K562 (cell line): ENCODE data around the gene RNF31. TPM values are rescaled to one million over a fixed set of nuclear protein-coding genes. Genes with fewer than 3 reads are reported as not detected.

Source experiments
- ARID2 ChIP-seq: fragments of 450-650 bp; IDR thresholded peaks from 2 replicates; pipeline ENCODE4 v1.6.1; 2017; ENCODE audit warnings: antibody characterized with exemption, mild to moderate bottlenecking
- CREB1 ChIP-seq, 2 experiments: sonication (generic) in 1 of 2; formaldehyde crosslinking in 1 of 2; IDR thresholded peaks; 2 replicates each; pipeline versions ENCODE4 v1.6.1 to v1.8.0; 2012 to 2022; ENCODE audit warnings: inconsistent platforms in 1 of 2, mild to moderate bottlenecking in 1 of 2, missing genetic modification reagents in 1 of 2, moderate library complexity in 1 of 2
- TAL1 ChIP-seq: fragments of 450-650 bp; IDR thresholded peaks from 2 replicates; pipeline ENCODE4 v1.6.1; 2016; ENCODE audit warnings: mild to moderate bottlenecking
- TCF7L2 ChIP-seq: fragments of 150-350 bp; IDR thresholded peaks from 2 replicates; pipeline ENCODE4 v1.6.1; 2016; ENCODE audit warnings: low read depth, mild to moderate bottlenecking, low read length, moderate library complexity
- TCFL5 ChIP-seq: fragments of 250-450 bp; sonication (Bioruptor Pico); conservative IDR thresholded peaks from 2 replicates; pipeline ENCODE4 v1.6.1; 2021; ENCODE audit warnings: mild to moderate bottlenecking, moderate library complexity, matching md5 sums
- THRAP3 ChIP-seq: fragments of 450-650 bp; IDR thresholded peaks from 2 replicates; pipeline ENCODE4 v1.6.1; 2016; ENCODE audit warnings: mild to moderate bottlenecking, inconsistent platforms, borderline replicate concordance
- ZNF12 ChIP-seq: sonication (generic); formaldehyde crosslinking; IDR thresholded peaks from 2 replicates; pipeline ENCODE4 v1.4.0; 2020; ENCODE audit warnings: mild to moderate bottlenecking, missing genetic modification reagents
- ZNF436 ChIP-seq: fragments of 250-450, 450-650 bp; sonication (Bioruptor Pico); formaldehyde crosslinking; IDR thresholded peaks from 2 replicates; pipeline ENCODE4 v1.7.0; 2020; ENCODE audit warnings: mild to moderate bottlenecking
- polyA plus RNA-seq, 8 experiments: library from polyadenylated mRNA; depleted of rRNA in 4 of 8; stranded (reverse) in 5 of 8; unstranded in 3 of 8; fragments of >200 nt; fragmentation: Nextera tagmentation in 2 of 8; fragmentation: Illumina TruSeq in 1 of 8; extraction: Ambion mirVana in 2 of 8; extraction: Trizol in 1 of 8; gene quantifications; 2 replicates each; pipeline versions ENCODE4 v1.2.1 to v1.2.3, GENCODE V29; 2011 to 2014; ENCODE audit warnings: inconsistent platforms in 1 of 8, missing spikeins in 1 of 8
- total RNA-seq, 7 experiments: library from RNA; depleted of rRNA in 6 of 7; stranded (reverse); fragments of >200 nt in 6 of 7; fragmentation: Illumina TruSeq in 2 of 7; extraction: Trizol in 2 of 7; gene quantifications; 2 replicates each; pipeline versions ENCODE4 v1.2.1 to v1.2.3, GENCODE V29; 2011 to 2021; ENCODE audit warnings: low replicate concordance in 1 of 7
- TF ChIP-seq, protein P1 (sequence below): fragments of 200-600 bp; sonication (generic); IDR thresholded peaks from one replicate; pipeline ENCODE4 v1.6.1; 2012; ENCODE audit warnings: mild to moderate bottlenecking, low read depth, low read length, inconsistent platforms
- TF ChIP-seq, protein P2 (sequence below): fragments of 250-450 bp; sonication (Bioruptor Pico); IDR thresholded peaks from 2 replicates; pipeline ENCODE4 v1.8.0; 2022; ENCODE audit warnings: inconsistent platforms

RNF31 gene
- total and polyA plus RNA-seq, 9 of the 15 experiments (the other 6 are each of a cell fraction or from before 2014, with no cell fraction given): 3.1 to 47.6 (median 19.1) TPM

DNA sequence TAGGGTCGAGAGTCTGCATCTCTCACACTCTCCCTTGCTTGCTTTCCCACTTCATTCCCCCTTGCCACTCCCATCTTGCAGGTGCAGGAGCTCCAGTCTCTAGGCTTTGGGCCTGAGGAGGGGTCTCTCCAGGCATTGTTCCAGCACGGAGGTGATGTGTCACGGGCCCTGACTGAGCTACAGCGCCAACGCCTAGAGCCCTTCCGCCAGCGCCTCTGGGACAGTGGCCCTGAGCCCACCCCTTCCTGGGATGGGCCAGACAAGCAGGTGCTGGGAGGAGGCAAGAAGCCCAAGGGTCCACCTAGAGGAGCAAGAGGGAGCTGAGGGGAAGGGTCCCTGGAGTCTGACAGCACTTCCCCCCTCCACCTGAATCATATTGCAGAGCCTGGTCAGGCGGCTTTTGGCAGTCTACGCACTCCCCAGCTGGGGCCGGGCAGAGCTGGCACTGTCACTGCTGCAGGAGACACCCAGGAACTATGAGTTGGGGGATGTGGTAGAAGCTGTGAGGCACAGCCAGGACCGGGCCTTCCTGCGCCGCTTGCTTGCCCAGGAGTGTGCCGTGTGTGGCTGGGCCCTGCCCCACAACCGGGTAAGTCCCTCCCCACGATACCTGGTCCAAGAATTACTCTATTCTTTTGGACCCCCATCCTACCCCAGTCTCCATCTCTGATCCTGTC lies 4.2 kb downstream of the RNF31 start (continued):
- TF ChIP-seq, protein P1, sequence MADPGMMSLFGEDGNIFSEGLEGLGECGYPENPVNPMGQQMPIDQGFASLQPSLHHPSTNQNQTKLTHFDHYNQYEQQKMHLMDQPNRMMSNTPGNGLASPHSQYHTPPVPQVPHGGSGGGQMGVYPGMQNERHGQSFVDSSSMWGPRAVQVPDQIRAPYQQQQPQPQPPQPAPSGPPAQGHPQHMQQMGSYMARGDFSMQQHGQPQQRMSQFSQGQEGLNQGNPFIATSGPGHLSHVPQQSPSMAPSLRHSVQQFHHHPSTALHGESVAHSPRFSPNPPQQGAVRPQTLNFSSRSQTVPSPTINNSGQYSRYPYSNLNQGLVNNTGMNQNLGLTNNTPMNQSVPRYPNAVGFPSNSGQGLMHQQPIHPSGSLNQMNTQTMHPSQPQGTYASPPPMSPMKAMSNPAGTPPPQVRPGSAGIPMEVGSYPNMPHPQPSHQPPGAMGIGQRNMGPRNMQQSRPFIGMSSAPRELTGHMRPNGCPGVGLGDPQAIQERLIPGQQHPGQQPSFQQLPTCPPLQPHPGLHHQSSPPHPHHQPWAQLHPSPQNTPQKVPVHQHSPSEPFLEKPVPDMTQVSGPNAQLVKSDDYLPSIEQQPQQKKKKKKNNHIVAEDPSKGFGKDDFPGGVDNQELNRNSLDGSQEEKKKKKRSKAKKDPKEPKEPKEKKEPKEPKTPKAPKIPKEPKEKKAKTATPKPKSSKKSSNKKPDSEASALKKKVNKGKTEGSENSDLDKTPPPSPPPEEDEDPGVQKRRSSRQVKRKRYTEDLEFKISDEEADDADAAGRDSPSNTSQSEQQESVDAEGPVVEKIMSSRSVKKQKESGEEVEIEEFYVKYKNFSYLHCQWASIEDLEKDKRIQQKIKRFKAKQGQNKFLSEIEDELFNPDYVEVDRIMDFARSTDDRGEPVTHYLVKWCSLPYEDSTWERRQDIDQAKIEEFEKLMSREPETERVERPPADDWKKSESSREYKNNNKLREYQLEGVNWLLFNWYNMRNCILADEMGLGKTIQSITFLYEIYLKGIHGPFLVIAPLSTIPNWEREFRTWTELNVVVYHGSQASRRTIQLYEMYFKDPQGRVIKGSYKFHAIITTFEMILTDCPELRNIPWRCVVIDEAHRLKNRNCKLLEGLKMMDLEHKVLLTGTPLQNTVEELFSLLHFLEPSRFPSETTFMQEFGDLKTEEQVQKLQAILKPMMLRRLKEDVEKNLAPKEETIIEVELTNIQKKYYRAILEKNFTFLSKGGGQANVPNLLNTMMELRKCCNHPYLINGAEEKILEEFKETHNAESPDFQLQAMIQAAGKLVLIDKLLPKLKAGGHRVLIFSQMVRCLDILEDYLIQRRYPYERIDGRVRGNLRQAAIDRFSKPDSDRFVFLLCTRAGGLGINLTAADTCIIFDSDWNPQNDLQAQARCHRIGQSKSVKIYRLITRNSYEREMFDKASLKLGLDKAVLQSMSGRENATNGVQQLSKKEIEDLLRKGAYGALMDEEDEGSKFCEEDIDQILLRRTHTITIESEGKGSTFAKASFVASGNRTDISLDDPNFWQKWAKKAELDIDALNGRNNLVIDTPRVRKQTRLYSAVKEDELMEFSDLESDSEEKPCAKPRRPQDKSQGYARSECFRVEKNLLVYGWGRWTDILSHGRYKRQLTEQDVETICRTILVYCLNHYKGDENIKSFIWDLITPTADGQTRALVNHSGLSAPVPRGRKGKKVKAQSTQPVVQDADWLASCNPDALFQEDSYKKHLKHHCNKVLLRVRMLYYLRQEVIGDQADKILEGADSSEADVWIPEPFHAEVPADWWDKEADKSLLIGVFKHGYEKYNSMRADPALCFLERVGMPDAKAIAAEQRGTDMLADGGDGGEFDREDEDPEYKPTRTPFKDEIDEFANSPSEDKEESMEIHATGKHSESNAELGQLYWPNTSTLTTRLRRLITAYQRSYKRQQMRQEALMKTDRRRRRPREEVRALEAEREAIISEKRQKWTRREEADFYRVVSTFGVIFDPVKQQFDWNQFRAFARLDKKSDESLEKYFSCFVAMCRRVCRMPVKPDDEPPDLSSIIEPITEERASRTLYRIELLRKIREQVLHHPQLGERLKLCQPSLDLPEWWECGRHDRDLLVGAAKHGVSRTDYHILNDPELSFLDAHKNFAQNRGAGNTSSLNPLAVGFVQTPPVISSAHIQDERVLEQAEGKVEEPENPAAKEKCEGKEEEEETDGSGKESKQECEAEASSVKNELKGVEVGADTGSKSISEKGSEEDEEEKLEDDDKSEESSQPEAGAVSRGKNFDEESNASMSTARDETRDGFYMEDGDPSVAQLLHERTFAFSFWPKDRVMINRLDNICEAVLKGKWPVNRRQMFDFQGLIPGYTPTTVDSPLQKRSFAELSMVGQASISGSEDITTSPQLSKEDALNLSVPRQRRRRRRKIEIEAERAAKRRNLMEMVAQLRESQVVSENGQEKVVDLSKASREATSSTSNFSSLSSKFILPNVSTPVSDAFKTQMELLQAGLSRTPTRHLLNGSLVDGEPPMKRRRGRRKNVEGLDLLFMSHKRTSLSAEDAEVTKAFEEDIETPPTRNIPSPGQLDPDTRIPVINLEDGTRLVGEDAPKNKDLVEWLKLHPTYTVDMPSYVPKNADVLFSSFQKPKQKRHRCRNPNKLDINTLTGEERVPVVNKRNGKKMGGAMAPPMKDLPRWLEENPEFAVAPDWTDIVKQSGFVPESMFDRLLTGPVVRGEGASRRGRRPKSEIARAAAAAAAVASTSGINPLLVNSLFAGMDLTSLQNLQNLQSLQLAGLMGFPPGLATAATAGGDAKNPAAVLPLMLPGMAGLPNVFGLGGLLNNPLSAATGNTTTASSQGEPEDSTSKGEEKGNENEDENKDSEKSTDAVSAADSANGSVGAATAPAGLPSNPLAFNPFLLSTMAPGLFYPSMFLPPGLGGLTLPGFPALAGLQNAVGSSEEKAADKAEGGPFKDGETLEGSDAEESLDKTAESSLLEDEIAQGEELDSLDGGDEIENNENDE: no peak
- TF ChIP-seq TAL1: no peak
- TF ChIP-seq TCF7L2: no peak
- TF ChIP-seq THRAP3: no peak
- no peak for TF ChIP-seq TCFL5 (CRISPR knock-in tag)
- no peak for TF ChIP-seq ZNF12
- no peak for TF ChIP-seq ZNF436 (CRISPR knock-in tag)
- no peak for TF ChIP-seq ARID2
- TF ChIP-seq CREB1 (IDR thresholded peaks at IDR 0.05): no peak
- TF ChIP-seq CREB1 (CRISPR knock-in tag; IDR thresholded peaks at IDR 0.05): no peak
- TF ChIP-seq, protein P2, sequence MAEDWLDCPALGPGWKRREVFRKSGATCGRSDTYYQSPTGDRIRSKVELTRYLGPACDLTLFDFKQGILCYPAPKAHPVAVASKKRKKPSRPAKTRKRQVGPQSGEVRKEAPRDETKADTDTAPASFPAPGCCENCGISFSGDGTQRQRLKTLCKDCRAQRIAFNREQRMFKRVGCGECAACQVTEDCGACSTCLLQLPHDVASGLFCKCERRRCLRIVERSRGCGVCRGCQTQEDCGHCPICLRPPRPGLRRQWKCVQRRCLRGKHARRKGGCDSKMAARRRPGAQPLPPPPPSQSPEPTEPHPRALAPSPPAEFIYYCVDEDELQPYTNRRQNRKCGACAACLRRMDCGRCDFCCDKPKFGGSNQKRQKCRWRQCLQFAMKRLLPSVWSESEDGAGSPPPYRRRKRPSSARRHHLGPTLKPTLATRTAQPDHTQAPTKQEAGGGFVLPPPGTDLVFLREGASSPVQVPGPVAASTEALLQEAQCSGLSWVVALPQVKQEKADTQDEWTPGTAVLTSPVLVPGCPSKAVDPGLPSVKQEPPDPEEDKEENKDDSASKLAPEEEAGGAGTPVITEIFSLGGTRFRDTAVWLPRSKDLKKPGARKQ (CRISPR knock-in tag): no peak
- TF ChIP-seq, all 486 proteins: peak for 0
